Vagina (tissue), 2 donors: Measurements from ENCODE around the gene TBC1D22A.
"Not testable (repeated sequence)": the region's sequence is repeated elsewhere in the genome, so short reads cannot be mapped to it uniquely, and the experiment has no call there.

ENCODE experiments used
- CTCF ChIP-seq, 3 experiments: fragments of 450-650 bp in 2 of 3; fragments of 200-600 bp in 1 of 3; sonication (generic) in 1 of 3; IDR thresholded peaks; one replicate each; pipeline ENCODE4 v1.5.1; 2017 to 2019; ENCODE audit warnings: antibody characterized with exemption in 3 of 3, mild to moderate bottlenecking in 2 of 3, moderate library complexity in 2 of 3
- POLR2A ChIP-seq, 2 donors: fragments of 450-650 bp; IDR thresholded peaks; one replicate each; pipeline ENCODE4 v1.6.1; 2017; ENCODE audit warnings: antibody characterized with exemption in 2 of 2, mild to moderate bottlenecking in 2 of 2, moderate library complexity in 2 of 2

- TF ChIP-seq POLR2A, CTCF (IDR thresholded peaks at IDR 0.05): not testable (repeated sequence)
Observed at GRCh38 chr22:46782200-46782599, 19.8 kb downstream of the TBC1D22A start.
